Cardiac muscle cell (in vitro differentiated cells and primary cell): ENCODE measurements around the gene ALK. TPM values are rescaled to one million over a fixed set of nuclear protein-coding genes. Genes with fewer than 3 reads are reported as not detected.

Experiments
- DNase-seq, 2 donors: peaks; one replicate each; pipeline versions ENCODE4 v3.0.0 to v3.0.0-alpha.2; 2010 to 2017; ENCODE audit warnings: low read depth in 1 of 2, low spot score in 1 of 2
- H3K27ac ChIP-seq: fragments of 200-600 bp; sonication (generic); 2 replicates; pipeline ENCODE4 v1.5.1; 2016
- H3K27me3 ChIP-seq: fragments of 200-600 bp; sonication (generic); 2 replicates; pipeline ENCODE4 v1.6.0; 2016; ENCODE audit warnings: control low read depth
- H3K36me3 ChIP-seq: fragments of 200-600 bp; sonication (generic); 2 replicates; pipeline ENCODE4 v1.5.1; 2016; ENCODE audit warnings: control low read depth
- H3K4me1 ChIP-seq: fragments of 200-600 bp; sonication (generic); 2 replicates; pipeline ENCODE4 v1.8.1; 2017; ENCODE audit warnings: low read depth, mild to moderate bottlenecking, mixed run types
- H3K4me3 ChIP-seq: fragments of 200-600 bp; sonication (generic); 2 replicates; pipeline ENCODE4 v1.5.1; 2016; ENCODE audit warnings: mild to moderate bottlenecking
- H3K9me3 ChIP-seq: fragments of 200-600 bp; sonication (generic); 2 replicates; pipeline ENCODE4 v1.5.1; 2017; ENCODE audit warnings: low read depth, mild to moderate bottlenecking, control low read depth
- polyA plus RNA-seq: library from polyadenylated mRNA; unstranded; fragments of >200 nt; fragmentation: Nextera tagmentation; extraction: Ambion mirVana; gene quantifications from 2 replicates; pipeline ENCODE4 v1.2.1, GENCODE V29; 2016
- total RNA-seq: library from RNA; depleted of rRNA; stranded (reverse); fragments of >200 nt; gene quantifications from 2 replicates; pipeline ENCODE4 v1.2.3, GENCODE V29; 2016
- TF ChIP-seq, protein P1 (sequence below): IDR thresholded peaks from 2 replicates; pipeline ENCODE4 v1.5.1; 2012; ENCODE audit warnings: low read depth, mild to moderate bottlenecking, low read length

Gene ALK
- total and polyA plus RNA-seq, 2 experiments from 2014 or later: 1.8 to 4.3 TPM

DNA sequence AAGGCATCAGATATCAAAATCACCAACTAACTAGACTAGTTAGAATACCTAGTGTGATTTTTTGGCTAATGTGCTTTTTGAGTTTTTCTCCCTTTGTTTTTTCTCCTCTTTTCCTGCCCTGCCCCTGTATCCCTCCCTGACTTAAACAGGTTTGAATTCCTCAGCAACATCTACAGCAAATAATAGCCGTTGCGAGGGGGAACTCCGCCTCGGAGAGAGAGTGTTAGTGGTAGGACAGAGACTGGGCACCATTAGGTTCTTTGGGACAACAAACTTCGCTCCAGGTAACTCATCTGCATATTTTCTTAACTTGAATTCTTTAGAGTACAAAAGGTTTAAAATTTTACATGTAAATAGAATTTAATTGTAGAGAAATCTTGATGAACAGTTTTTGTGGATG, 761.2 kb downstream of the ALK start:
- DNase-seq: no peak
- TF ChIP-seq, protein P1, sequence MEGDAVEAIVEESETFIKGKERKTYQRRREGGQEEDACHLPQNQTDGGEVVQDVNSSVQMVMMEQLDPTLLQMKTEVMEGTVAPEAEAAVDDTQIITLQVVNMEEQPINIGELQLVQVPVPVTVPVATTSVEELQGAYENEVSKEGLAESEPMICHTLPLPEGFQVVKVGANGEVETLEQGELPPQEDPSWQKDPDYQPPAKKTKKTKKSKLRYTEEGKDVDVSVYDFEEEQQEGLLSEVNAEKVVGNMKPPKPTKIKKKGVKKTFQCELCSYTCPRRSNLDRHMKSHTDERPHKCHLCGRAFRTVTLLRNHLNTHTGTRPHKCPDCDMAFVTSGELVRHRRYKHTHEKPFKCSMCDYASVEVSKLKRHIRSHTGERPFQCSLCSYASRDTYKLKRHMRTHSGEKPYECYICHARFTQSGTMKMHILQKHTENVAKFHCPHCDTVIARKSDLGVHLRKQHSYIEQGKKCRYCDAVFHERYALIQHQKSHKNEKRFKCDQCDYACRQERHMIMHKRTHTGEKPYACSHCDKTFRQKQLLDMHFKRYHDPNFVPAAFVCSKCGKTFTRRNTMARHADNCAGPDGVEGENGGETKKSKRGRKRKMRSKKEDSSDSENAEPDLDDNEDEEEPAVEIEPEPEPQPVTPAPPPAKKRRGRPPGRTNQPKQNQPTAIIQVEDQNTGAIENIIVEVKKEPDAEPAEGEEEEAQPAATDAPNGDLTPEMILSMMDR: no peak
- no peak overlapping the region for H3K4me3 ChIP-seq
- H3K27me3 ChIP-seq: peaks cover 22% of the 10 kb centered on the region
- H3K9me3 ChIP-seq: no peaks in the 10 kb centered on the region
- H3K4me1 ChIP-seq: peaks cover 9% of the 10 kb centered on the region
- no peaks in the 10 kb centered on the region for H3K36me3 ChIP-seq
- no peak overlapping the region for H3K27ac ChIP-seq

DNA sequence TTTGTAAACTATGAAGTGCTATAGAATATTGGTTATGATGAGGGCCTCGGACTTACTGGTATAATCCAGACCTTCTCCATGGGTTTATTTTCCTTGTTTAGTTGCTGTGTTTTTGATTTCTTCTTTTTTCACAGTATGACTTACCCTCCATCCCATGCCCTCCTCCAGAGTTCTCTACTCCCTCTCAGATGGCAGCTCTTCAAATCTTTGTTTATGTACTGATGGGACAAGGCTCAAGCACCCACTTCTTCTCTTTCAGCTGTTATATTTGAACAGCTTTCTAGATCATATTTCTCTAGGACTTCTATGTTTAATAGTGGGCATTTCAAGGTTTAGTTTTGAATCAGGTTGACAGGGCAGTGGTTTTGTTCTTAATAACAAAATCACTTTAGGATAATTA, 762.3 kb downstream of the ALK start:
- H3K4me3 ChIP-seq: no peak overlapping the region
- H3K9me3 ChIP-seq: no peaks in the 10 kb centered on the region
- no peaks in the 10 kb centered on the region for H3K36me3 ChIP-seq
- no peak overlapping the region for H3K27ac ChIP-seq
- H3K27me3 ChIP-seq: peaks cover 32% of the 10 kb centered on the region
- TF ChIP-seq, protein P1: no peak
- no peak for DNase-seq
- H3K4me1 ChIP-seq: peaks cover 9% of the 10 kb centered on the region

DNA sequence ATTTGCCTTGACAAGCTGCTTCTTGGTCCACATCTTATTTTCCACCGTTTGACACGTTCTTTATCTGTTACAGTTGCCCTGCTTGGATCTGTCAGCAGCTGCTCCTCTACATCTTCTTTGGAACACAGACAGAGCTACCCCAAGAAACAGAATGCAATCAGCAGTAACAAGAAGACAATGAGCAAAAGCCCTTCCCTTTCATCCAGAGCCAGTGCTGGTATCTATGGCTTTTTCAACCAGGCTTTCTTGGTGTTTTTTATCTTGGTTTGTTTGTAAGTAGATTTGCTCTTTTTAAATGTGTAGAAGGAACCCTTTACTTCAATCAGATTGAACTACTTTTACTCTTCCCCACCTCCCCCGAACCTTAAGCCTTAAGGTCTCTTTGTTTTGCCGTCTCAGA, 764.3 kb downstream of the ALK start:
- DNase-seq: peak in 1 of 2 donors; percentile 3
- H3K4me3 ChIP-seq: no peak overlapping the region
- TF ChIP-seq, protein P1: no peak
- no peaks in the 10 kb centered on the region for H3K9me3 ChIP-seq
- peaks cover 9% of the 10 kb centered on the region for H3K4me1 ChIP-seq
- H3K36me3 ChIP-seq: no peaks in the 10 kb centered on the region
- no peak overlapping the region for H3K27ac ChIP-seq
- H3K27me3 ChIP-seq: peaks cover 30% of the 10 kb centered on the region

DNA sequence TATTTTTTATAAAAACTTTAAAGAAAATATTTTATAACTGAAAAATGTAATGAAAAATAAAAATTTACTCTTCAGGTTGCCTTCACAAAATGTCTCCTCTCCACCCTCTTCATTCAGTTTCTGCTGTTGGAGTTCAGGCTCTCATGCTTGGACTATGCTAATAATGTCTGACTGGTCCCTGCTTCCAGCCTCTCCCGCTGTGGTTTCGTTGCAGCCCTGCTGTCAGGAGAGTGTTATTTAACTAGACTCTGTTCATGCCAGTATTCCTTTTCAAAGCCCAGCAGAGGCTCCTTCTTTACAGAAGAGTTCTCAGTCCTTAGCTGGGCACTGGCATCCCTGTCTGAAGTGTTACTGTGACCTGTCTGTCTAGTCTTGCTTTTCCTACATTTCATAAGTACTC, 765.8 kb downstream of the ALK start:
- Histone ChIP-seq H3K4me1 (peaks cover 9% of the 10 kb centered on the region), H3K27ac (no peak overlapping the region), H3K27me3 (peaks cover 21% of the 10 kb centered on the region), H3K4me3 (no peak overlapping the region), H3K9me3 (no peaks in the 10 kb centered on the region), H3K36me3 (no peaks in the 10 kb centered on the region)
- TF ChIP-seq, protein P1: no peak
- DNase-seq: peak in 1 of 2 donors; percentile 23

DNA sequence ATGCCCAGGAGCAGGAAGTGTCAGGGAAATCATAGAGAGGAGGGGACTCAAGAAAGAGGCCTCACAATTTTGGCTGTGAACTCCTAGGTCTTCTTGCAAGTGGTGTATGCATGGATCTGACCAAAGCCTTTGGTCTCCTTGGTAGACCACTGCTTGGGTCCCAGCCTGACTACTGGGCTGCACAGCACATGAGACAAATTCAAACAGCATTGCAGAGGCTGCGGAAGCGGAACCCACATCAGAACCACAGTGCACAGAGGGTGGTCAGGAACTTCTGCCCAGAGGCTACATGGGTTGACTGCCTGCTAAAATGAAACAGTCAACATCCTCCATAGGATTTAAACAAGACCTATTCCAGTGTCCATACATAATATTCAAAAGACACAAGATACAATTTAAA, 766.8 kb downstream of the ALK start:
- no peaks in the 10 kb centered on the region for H3K9me3 ChIP-seq
- H3K27me3 ChIP-seq: peaks cover 19% of the 10 kb centered on the region
- DNase-seq: no peak
- no peak overlapping the region for H3K4me3 ChIP-seq
- no peak overlapping the region for H3K27ac ChIP-seq
- TF ChIP-seq, protein P1: no peak
- H3K36me3 ChIP-seq: no peaks in the 10 kb centered on the region
- H3K4me1 ChIP-seq: peaks cover 9% of the 10 kb centered on the region

DNA sequence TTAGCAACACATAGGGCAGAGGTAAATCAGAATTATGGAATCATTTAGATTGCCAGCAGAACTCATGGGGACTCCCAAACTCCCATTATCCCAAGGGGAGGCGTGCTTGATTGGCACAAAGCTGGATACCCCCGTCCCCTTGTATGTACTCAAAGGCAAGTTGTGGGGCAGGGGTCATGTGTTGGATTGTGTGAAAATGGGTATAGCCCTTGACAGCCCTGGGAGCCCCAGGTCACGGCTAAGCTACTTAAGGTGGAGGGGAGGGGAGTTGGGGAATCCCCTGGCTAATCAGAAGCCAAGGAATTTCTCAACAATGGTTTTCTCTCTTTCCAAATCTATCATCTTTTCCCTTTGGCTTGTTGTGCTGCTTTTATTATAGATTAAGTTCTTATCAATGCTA, 773.4 kb downstream of the ALK start:
- H3K36me3 ChIP-seq: no peaks in the 10 kb centered on the region
- TF ChIP-seq, protein P1: no peak
- no peak overlapping the region for H3K4me3 ChIP-seq
- H3K9me3 ChIP-seq: no peaks in the 10 kb centered on the region
- H3K27ac ChIP-seq: no peak overlapping the region
- H3K27me3 ChIP-seq: peaks cover 7% of the 10 kb centered on the region
- DNase-seq: no peak
- no peaks in the 10 kb centered on the region for H3K4me1 ChIP-seq
